HG03135 (cell line): Measurements from ENCODE around the gene TMEM167A.
A peak's percentile ranks its signal among the peaks of the same experiment; 100 is the strongest.
"Not testable (repeated sequence)": the region's sequence is repeated elsewhere in the genome, so short reads cannot be mapped to it uniquely, and the experiment has no call there.

Experiments used
- ATAC-seq: cut with Tn5 transposase; IDR thresholded peaks from one replicate; pipeline ENCODE4 v1.9.1; 2021; ENCODE audit warnings: mild to moderate bottlenecking, moderate library complexity; ENCODE audit not compliant: unreplicated experiment

The TMEM167A gene

GRCh38 chr5:83092619-83093018 lies 15.4 kb upstream of the TMEM167A start:
- ATAC-seq = no peak

GRCh38 chr5:83090169-83090568 lies 13.0 kb upstream of the TMEM167A start:
- ATAC-seq = no peak

GRCh38 chr5:83085106-83085505 lies 7.9 kb upstream of the TMEM167A start:
- no peak for ATAC-seq

- ATAC-seq = no peak
Measured at GRCh38 chr5:83084336-83084735, 7.1 kb upstream of the TMEM167A start.

- ATAC-seq = no peak
Measured at GRCh38 chr5:83082750-83083149, 5.6 kb upstream of the TMEM167A start.

GRCh38 chr5:83077662-83078261 lies 568 bp upstream of the TMEM167A start:
- ATAC-seq = peak; percentile 7

- no peak for ATAC-seq
Measured at GRCh38 chr5:83072966-83073365, 4.2 kb downstream of the TMEM167A start.

GRCh38 chr5:83071286-83072051 lies 5.7 kb downstream of the TMEM167A start:
- ATAC-seq = no peak

- no peak for ATAC-seq
Measured at GRCh38 chr5:83069096-83069799, 7.9 kb downstream of the TMEM167A start.

- not testable (repeated sequence) for ATAC-seq
Measured at GRCh38 chr5:83067377-83067776, 9.8 kb downstream of the TMEM167A start.

- no peak for ATAC-seq
Measured at GRCh38 chr5:83066548-83067110, 10.6 kb downstream of the TMEM167A start.

GRCh38 chr5:83059341-83059740 lies 17.9 kb downstream of the TMEM167A start:
- ATAC-seq = no peak

GRCh38 chr5:83058726-83059125 lies 18.5 kb downstream of the TMEM167A start:
- no peak for ATAC-seq

- ATAC-seq = no peak
Measured at GRCh38 chr5:83055166-83055565, 22.0 kb downstream of the TMEM167A start.

GRCh38 chr5:83050723-83051340 lies 26.4 kb downstream of the TMEM167A start:
- ATAC-seq = no peak

- ATAC-seq = no peak
Measured at GRCh38 chr5:83049370-83049885, 27.8 kb downstream of the TMEM167A start.

GRCh38 chr5:83048811-83049210 lies 28.4 kb downstream of the TMEM167A start:
- ATAC-seq = no peak

GRCh38 chr5:83048277-83048676 lies 28.9 kb downstream of the TMEM167A start:
- no peak for ATAC-seq

GRCh38 chr5:83044926-83045325 lies 32.3 kb downstream of the TMEM167A start:
- ATAC-seq = no peak

GRCh38 chr5:83042507-83042906 lies 34.7 kb downstream of the TMEM167A start:
- ATAC-seq = no peak

GRCh38 chr5:83038924-83039323 lies 38.3 kb downstream of the TMEM167A start:
- no peak for ATAC-seq
